ENCODE data around the gene ROBO2. TPM values are rescaled to one million over a fixed set of nuclear protein-coding genes. Genes with fewer than 3 reads are reported as not detected.

ROBO2 gene
- polyA plus RNA-seq, 1 of the 3 experiments (the other 2 are of a cell fraction), result not detected

GRCh38 chr3:77436908-77437307, 397.0 kb downstream of the ROBO2 start:
- POLR2A ChIA-PET, result no interaction called here
- H3K27me3 ChIP-seq (ENCODE audit: insufficient read depth), result no peaks in the 10 kb centered on the region
- DNase-seq, result no peak
- no peaks in the 10 kb centered on the region; a peak in 1 of 4 replicates for H3K4me1 ChIP-seq (ENCODE audit: control insufficient read depth in 1 of 2, insufficient read depth in 2 of 2, low read depth in 1 of 2, low read length in 1 of 2)
- H3K27ac ChIP-seq (ENCODE audit: low read depth in 2 of 2, low read length in 1 of 2), result no peak overlapping the region
- H4K20me1 ChIP-seq (ENCODE audit: insufficient read depth), result no peaks in the 10 kb centered on the region
- H3F3A ChIP-seq (replicated peaks; ENCODE audit: insufficient read depth), result no peaks in the 10 kb centered on the region
- H3K4me2 ChIP-seq, result no peak overlapping the region
- 0 out of 2 replicates have a peak, but pooled peaks cover 2% of the 10 kb centered on the region for H3K9me2 ChIP-seq
- H2AFZ ChIP-seq (ENCODE audit: low read depth), result no peak overlapping the region
- H3K36me3 ChIP-seq (replicated peaks in 1 of 2; ENCODE audit: control insufficient read depth in 1 of 2, insufficient read depth in 2 of 2, low read length in 1 of 2), result no peaks in the 10 kb centered on the region
- H3K9ac ChIP-seq, result no peak overlapping the region
- H3K79me2 ChIP-seq (ENCODE audit: insufficient read depth), result no peaks in the 10 kb centered on the region
- H3K4me3 ChIP-seq (ENCODE audit: low read depth in 2 of 2, low read length in 1 of 2), result no peak overlapping the region
- H3K9me3 ChIP-seq, result no peaks in the 10 kb centered on the region
- TF ChIP-seq ELF1 (IDR thresholded peaks at IDR 0.05) (no peak), NRF1 (IDR thresholded peaks at IDR 0.05; ENCODE audit: low read depth, low read length) (no peak), TCF12 (IDR thresholded peaks at IDR 0.05) (no peak), NFIC (IDR thresholded peaks at IDR 0.05; ENCODE audit: borderline replicate concordance) (no peak), SMC3 (IDR thresholded peaks at IDR 0.05; ENCODE audit: low read depth, low read length) (no peak), SIN3A (IDR thresholded peaks at IDR 0.05; ENCODE audit: borderline replicate concordance, low read depth, low read length) (no peak), EP300 (IDR thresholded peaks at IDR 0.05; ENCODE audit: borderline replicate concordance in 1 of 2, low read depth in 1 of 2, low read length in 1 of 2) (no peak), TAF1 (IDR thresholded peaks at IDR 0.05; ENCODE audit: borderline replicate concordance, low read depth, low read length) (no peak), IRF3 (IDR thresholded peaks at IDR 0.05; ENCODE audit: low read depth, low read length) (no peak), CHD2 (IDR thresholded peaks at IDR 0.05; ENCODE audit: low read length, partially characterized antibody) (no peak), MEF2A (IDR thresholded peaks at IDR 0.05; ENCODE audit: borderline replicate concordance, low read depth) (no peak), YY1 (IDR thresholded peaks at IDR 0.05; ENCODE audit: low read depth) (no peak), RFX5 (IDR thresholded peaks at IDR 0.05; ENCODE audit: low read length) (no peak), MXI1 (IDR thresholded peaks at IDR 0.05; ENCODE audit: low read depth, low read length) (no peak), RCOR1 (IDR thresholded peaks at IDR 0.05; ENCODE audit: low read length) (no peak), GATA2 (CRISPR knock-in tag; IDR thresholded peaks at IDR 0.05) (no peak), POLR2AphosphoS5 (IDR thresholded peaks at IDR 0.05; ENCODE audit: low read depth, low read length) (no peak), MAX (IDR thresholded peaks at IDR 0.05; ENCODE audit: low read depth) (no peak)
- TF ChIP-seq, protein P1, sequence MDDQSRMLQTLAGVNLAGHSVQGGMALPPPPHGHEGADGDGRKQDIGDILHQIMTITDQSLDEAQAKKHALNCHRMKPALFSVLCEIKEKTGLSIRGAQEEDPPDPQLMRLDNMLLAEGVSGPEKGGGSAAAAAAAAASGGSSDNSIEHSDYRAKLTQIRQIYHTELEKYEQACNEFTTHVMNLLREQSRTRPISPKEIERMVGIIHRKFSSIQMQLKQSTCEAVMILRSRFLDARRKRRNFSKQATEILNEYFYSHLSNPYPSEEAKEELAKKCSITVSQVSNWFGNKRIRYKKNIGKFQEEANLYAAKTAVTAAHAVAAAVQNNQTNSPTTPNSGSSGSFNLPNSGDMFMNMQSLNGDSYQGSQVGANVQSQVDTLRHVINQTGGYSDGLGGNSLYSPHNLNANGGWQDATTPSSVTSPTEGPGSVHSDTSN (IDR thresholded peaks at IDR 0.05), result no peak
- TF ChIP-seq, protein P2, sequence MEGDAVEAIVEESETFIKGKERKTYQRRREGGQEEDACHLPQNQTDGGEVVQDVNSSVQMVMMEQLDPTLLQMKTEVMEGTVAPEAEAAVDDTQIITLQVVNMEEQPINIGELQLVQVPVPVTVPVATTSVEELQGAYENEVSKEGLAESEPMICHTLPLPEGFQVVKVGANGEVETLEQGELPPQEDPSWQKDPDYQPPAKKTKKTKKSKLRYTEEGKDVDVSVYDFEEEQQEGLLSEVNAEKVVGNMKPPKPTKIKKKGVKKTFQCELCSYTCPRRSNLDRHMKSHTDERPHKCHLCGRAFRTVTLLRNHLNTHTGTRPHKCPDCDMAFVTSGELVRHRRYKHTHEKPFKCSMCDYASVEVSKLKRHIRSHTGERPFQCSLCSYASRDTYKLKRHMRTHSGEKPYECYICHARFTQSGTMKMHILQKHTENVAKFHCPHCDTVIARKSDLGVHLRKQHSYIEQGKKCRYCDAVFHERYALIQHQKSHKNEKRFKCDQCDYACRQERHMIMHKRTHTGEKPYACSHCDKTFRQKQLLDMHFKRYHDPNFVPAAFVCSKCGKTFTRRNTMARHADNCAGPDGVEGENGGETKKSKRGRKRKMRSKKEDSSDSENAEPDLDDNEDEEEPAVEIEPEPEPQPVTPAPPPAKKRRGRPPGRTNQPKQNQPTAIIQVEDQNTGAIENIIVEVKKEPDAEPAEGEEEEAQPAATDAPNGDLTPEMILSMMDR (IDR thresholded peaks at IDR 0.05), result no peak
- CTCF ChIA-PET, result no interaction called here

Measured in SK-N-SH (cell line).